WTC11 (cell line): ENCODE measurements around the gene LEFTY1.

Source experiments
- CTCF ChIP-seq: fragments of 200-600 bp; IDR thresholded peaks from 2 replicates; pipeline ENCODE4 v1.8.0; 2022; ENCODE audit warnings: antibody characterized with exemption
- ETV6 ChIP-seq: sonication (generic); formaldehyde crosslinking; IDR thresholded peaks from 2 replicates; pipeline ENCODE4 v1.8.1; 2022; ENCODE audit warnings: mild to moderate bottlenecking, missing genetic modification reagents
- IRF1 ChIP-seq: sonication (generic); formaldehyde crosslinking; IDR thresholded peaks from 2 replicates; pipeline ENCODE4 v1.8.0; 2023; ENCODE audit warnings: missing genetic modification reagents
- IRF2 ChIP-seq: sonication (generic); formaldehyde crosslinking; IDR thresholded peaks from 2 replicates; pipeline ENCODE4 v1.8.0; 2022; ENCODE audit warnings: low read depth, missing genetic modification reagents, borderline replicate concordance
- RORB ChIP-seq: fragments of 250-450 bp; sonication (Bioruptor Pico); IDR thresholded peaks from 2 replicates; pipeline ENCODE4 v1.9.0; 2021; ENCODE audit warnings: mild to moderate bottlenecking

- no peak for TF ChIP-seq CTCF
- TF ChIP-seq RORB = no peak
- no peak for TF ChIP-seq ETV6
- TF ChIP-seq IRF1 = no peak
- TF ChIP-seq IRF2 = no peak
These were observed 23.4 kb downstream of the LEFTY1 start for GRCh38 chr1:225865514-225865913.
